Mammary epithelial cell (primary cell): ENCODE results near the gene UBXN11.

Experiments used
- EZH2 ChIP-seq: IDR thresholded peaks from 2 replicates; pipeline ENCODE4 v1.6.1; 2012; ENCODE audit warnings: low read length, inconsistent platforms, borderline replicate concordance
- TF ChIP-seq, protein P1 (sequence below), 2 donors: IDR thresholded peaks in 1 of 2; conservative IDR thresholded peaks in 1 of 2; 2 replicates each; pipeline ENCODE4 v1.5.1; 2011 to 2012; ENCODE audit warnings: inconsistent platforms in 2 of 2, low read length in 2 of 2, mild to moderate bottlenecking in 2 of 2, control low read depth in 1 of 2, low read depth in 1 of 2; ENCODE audit not compliant: insufficient read depth in 1 of 2; ENCODE audit errors: extremely low read depth in 1 of 2

DNA sequence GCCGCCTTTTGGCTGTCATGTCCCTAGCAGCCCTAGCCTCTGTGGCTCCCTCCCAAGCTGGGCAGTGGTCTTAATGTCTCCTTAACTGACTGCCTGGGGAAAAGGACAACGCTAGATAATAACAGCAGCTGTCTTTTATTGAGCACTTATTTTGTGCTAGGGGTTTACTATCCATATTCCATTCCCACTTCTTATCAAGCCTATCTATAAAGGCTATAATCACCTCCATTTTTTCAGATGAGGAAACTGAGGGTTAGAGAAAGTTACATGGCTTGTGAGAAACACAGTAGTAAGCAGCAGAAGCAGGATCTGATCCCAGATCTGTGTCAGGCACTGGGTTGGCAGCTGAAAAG is 20.4 kb downstream of the UBXN11 start:
- TF ChIP-seq, protein P1, sequence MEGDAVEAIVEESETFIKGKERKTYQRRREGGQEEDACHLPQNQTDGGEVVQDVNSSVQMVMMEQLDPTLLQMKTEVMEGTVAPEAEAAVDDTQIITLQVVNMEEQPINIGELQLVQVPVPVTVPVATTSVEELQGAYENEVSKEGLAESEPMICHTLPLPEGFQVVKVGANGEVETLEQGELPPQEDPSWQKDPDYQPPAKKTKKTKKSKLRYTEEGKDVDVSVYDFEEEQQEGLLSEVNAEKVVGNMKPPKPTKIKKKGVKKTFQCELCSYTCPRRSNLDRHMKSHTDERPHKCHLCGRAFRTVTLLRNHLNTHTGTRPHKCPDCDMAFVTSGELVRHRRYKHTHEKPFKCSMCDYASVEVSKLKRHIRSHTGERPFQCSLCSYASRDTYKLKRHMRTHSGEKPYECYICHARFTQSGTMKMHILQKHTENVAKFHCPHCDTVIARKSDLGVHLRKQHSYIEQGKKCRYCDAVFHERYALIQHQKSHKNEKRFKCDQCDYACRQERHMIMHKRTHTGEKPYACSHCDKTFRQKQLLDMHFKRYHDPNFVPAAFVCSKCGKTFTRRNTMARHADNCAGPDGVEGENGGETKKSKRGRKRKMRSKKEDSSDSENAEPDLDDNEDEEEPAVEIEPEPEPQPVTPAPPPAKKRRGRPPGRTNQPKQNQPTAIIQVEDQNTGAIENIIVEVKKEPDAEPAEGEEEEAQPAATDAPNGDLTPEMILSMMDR (conservative IDR thresholded peaks at IDR 0.05 in 1 of 2, IDR thresholded peaks at IDR 0.05 in 1 of 2; ENCODE audit: extremely low read depth in 1 of 2, insufficient read depth in 1 of 2, low read depth in 1 of 2, low read length in 2 of 2): no peak
- no peak for TF ChIP-seq EZH2
